KMS-11 (cell line): ENCODE data around the gene LSMEM2.

Experiments
- H2AFZ ChIP-seq: fragments of 200-600 bp; sonication (generic); 2 replicates; pipeline ENCODE4 v1.6.1; 2016; ENCODE audit warnings: antibody characterized with exemption, mixed run types, low read depth
- H3K27ac ChIP-seq: fragments of 200-600 bp; sonication (generic); 2 replicates; pipeline ENCODE4 v1.6.1; 2016; ENCODE audit warnings: mild to moderate bottlenecking, mixed run types
- H3K27me3 ChIP-seq: fragments of 200-600 bp; sonication (generic); 2 replicates; pipeline ENCODE4 v1.6.1; 2017; ENCODE audit warnings: mild to moderate bottlenecking, low read depth, mixed run types, moderate library complexity; ENCODE audit not compliant: insufficient read depth
- H3K36me3 ChIP-seq: fragments of 200-600 bp; sonication (generic); 2 replicates; pipeline ENCODE4 v1.6.1; 2017; ENCODE audit warnings: mild to moderate bottlenecking, mixed run types; ENCODE audit not compliant: insufficient read depth
- H3K4me1 ChIP-seq: fragments of 200-600 bp; sonication (generic); 2 replicates; pipeline ENCODE4 v1.6.1; 2016; ENCODE audit warnings: mild to moderate bottlenecking, low read depth, mixed run types; ENCODE audit not compliant: poor library complexity, severe bottlenecking
- H3K4me2 ChIP-seq: fragments of 200-600 bp; sonication (generic); 2 replicates; pipeline ENCODE4 v1.7.0; 2016; ENCODE audit warnings: mild to moderate bottlenecking, mixed run types
- H3K4me3 ChIP-seq: fragments of 200-600 bp; sonication (generic); IDR thresholded peaks from 2 replicates; pipeline ENCODE4 v1.6.1; 2017; ENCODE audit warnings: low read depth, low read length, mixed read lengths; ENCODE audit not compliant: insufficient read depth
- H3K79me2 ChIP-seq: fragments of 200-600 bp; sonication (generic); 2 replicates; pipeline ENCODE4 v1.6.1; 2016; ENCODE audit warnings: low read depth, mixed run types; ENCODE audit not compliant: insufficient read depth
- H3K9ac ChIP-seq: fragments of 200-600 bp; sonication (generic); 2 replicates; pipeline ENCODE4 v1.6.1; 2016; ENCODE audit warnings: mild to moderate bottlenecking, mixed run types
- H4K20me1 ChIP-seq: fragments of 200-600 bp; sonication (generic); 2 replicates; pipeline ENCODE4 v1.6.1; 2016; ENCODE audit warnings: mild to moderate bottlenecking, mixed run types; ENCODE audit not compliant: insufficient read depth
- TF ChIP-seq, protein P1 (sequence below): fragments of 200-600 bp; sonication (generic); conservative IDR thresholded peaks from 2 replicates; pipeline ENCODE4 v1.6.1; 2017; ENCODE audit warnings: low read depth, mild to moderate bottlenecking, antibody characterized with exemption, low read length, moderate library complexity, mixed read lengths

LSMEM2 gene

DNA sequence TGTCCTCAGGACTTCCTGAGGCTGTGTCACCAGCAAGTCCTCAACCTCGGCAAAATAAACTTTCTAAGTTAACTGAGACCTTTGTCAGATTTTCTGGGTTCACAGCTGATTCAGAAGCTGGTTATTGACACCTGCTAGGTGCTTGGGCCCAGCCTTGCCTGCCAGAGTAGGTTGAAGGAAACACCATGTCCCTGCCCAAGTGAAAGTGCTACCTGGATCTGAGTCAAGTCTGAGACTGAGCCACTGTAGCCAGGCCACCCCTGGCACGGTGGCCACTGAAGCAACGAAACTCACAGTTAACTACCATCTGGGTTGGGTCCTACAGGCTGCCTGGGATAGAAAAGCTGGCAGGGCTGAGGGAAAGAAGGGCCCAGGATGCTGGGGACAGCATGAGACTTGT is 35.5 kb downstream of the LSMEM2 start:
- no peaks in the 10 kb centered on the region for H3K27me3 ChIP-seq
- H3K27ac ChIP-seq: no peak overlapping the region
- no peaks in the 10 kb centered on the region for H3K79me2 ChIP-seq
- H4K20me1 ChIP-seq: no peaks in the 10 kb centered on the region
- no peak overlapping the region for H3K9ac ChIP-seq
- no peak overlapping the region for H3K4me3 ChIP-seq
- no peak overlapping the region for H3K4me2 ChIP-seq
- no peak overlapping the region for H2AFZ ChIP-seq
- TF ChIP-seq, protein P1, sequence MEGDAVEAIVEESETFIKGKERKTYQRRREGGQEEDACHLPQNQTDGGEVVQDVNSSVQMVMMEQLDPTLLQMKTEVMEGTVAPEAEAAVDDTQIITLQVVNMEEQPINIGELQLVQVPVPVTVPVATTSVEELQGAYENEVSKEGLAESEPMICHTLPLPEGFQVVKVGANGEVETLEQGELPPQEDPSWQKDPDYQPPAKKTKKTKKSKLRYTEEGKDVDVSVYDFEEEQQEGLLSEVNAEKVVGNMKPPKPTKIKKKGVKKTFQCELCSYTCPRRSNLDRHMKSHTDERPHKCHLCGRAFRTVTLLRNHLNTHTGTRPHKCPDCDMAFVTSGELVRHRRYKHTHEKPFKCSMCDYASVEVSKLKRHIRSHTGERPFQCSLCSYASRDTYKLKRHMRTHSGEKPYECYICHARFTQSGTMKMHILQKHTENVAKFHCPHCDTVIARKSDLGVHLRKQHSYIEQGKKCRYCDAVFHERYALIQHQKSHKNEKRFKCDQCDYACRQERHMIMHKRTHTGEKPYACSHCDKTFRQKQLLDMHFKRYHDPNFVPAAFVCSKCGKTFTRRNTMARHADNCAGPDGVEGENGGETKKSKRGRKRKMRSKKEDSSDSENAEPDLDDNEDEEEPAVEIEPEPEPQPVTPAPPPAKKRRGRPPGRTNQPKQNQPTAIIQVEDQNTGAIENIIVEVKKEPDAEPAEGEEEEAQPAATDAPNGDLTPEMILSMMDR: no peak
- H3K4me1 ChIP-seq: no peaks in the 10 kb centered on the region
- H3K36me3 ChIP-seq: no peaks in the 10 kb centered on the region

DNA sequence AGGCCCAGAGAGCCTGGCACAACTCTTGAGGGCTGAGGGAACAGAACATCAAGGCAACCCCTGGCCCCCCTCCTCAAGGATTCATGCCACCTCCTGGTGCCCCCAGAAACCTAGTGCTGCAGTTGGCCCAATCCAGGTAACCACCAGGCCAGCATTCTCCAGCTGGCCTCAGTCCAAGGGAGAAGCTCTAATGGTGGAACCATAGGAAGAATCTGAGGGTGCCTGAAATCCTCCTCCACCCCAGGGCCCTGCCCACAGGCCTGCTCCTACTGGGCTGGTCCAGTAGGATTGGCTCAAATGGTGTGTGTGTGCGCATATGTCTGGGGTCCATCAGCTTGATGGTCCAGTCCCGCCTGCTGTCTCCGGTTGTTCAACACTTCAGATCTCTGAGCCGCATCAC is 35.9 kb downstream of the LSMEM2 start:
- H3K27me3 ChIP-seq: no peaks in the 10 kb centered on the region
- H3K4me3 ChIP-seq: no peak overlapping the region
- H3K4me2 ChIP-seq: no peak overlapping the region
- H3K79me2 ChIP-seq: no peaks in the 10 kb centered on the region
- no peaks in the 10 kb centered on the region for H4K20me1 ChIP-seq
- no peak overlapping the region for H3K27ac ChIP-seq
- no peaks in the 10 kb centered on the region for H3K4me1 ChIP-seq
- H3K9ac ChIP-seq: no peak overlapping the region
- no peak overlapping the region for H2AFZ ChIP-seq
- TF ChIP-seq, protein P1: no peak
- no peaks in the 10 kb centered on the region for H3K36me3 ChIP-seq

DNA sequence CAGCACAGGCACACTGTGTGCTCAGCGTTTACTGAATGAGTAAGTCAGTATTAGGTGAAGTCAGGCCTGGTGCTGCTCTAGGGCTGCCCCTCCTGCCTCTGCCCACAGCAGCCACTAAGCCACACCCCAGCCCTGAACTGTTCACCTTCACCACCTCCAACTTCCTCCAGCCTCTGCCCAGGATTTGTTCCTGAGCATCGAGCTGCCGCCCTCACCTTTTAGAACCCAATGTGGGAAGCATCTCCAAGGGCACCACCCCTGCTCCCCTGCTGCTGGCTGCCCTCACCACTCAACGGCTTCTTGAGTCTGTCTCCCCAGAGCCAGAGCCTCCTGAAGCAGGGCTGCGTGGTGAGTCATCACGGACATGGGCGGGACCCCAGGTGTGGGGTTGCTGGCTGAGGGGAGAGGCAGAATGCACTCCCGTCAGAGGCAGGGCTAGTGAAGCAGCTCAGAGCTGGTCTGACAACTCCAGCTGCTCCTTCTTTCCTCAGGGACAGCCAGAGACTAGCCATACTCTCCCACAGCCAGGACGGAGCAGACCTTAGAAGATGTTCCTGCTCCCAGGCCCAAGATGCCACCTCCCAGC is 37.9 kb downstream of the LSMEM2 start:
- no peaks in the 10 kb centered on the region for H3K27me3 ChIP-seq
- H3K36me3 ChIP-seq: no peaks in the 10 kb centered on the region
- no peak overlapping the region for H3K4me2 ChIP-seq
- no peaks in the 10 kb centered on the region for H3K79me2 ChIP-seq
- H2AFZ ChIP-seq: no peak overlapping the region
- no peaks in the 10 kb centered on the region for H4K20me1 ChIP-seq
- TF ChIP-seq, protein P1: no peak
- H3K4me1 ChIP-seq: no peaks in the 10 kb centered on the region
- no peak overlapping the region for H3K4me3 ChIP-seq
- H3K27ac ChIP-seq: no peak overlapping the region
- no peak overlapping the region for H3K9ac ChIP-seq

DNA sequence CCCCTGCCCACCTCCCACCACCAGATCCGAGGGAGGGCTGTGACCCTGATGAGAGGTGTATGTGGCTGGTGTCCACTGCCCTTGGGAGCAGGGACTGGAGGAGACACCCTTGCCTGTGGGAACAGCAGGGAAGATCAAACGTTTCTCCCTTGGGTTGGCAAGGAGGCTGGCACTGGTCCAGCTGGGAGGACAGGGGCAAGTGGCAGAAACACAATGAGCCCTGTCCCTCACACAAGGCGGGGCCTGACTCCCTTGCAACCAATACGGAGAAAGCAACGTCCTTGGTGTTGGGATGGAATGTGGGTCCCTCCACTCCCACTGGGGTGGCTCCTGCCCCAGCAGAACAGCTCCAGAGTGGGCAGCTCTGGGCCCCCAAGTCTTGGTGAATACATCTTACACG is 38.4 kb downstream of the LSMEM2 start:
- Histone ChIP-seq H4K20me1 (no peaks in the 10 kb centered on the region), H3K4me1 (peaks cover 4% of the 10 kb centered on the region), H3K4me2 (no peak overlapping the region), H3K9ac (no peak overlapping the region), H3K4me3 (no peak overlapping the region), H3K36me3 (no peaks in the 10 kb centered on the region), H3K79me2 (no peaks in the 10 kb centered on the region), H2AFZ (no peak overlapping the region), H3K27ac (no peak overlapping the region), H3K27me3 (no peaks in the 10 kb centered on the region)
- TF ChIP-seq, protein P1: no peak
